ENCODE measurements around the gene LRP8.

LRP8 gene

GRCh38 chr1:53325326-53326087 is 2.4 kb downstream of the LRP8 start:
- TF ChIP-seq CTCF (IDR thresholded peaks at IDR 0.05; ENCODE audit: low read depth, low read length) = no peak
- Histone ChIP-seq H3K27ac (peak overlapping the region; percentile 95), H3K27me3 (ENCODE audit: insufficient read depth, low read depth, severe bottlenecking) (no peaks in the 10 kb centered on the region), H3K4me3 (ENCODE audit: low read depth, low read length) (peak overlapping the region; percentile 85), H3K9me3 (ENCODE audit: severe bottlenecking) (no peaks in the 10 kb centered on the region), H3K36me3 (peaks cover 64% of the 10 kb centered on the region)
- no peak for DNase-seq

- H3K27ac ChIP-seq = peak overlapping the region; percentile 83
- TF ChIP-seq CTCF (IDR thresholded peaks at IDR 0.05; ENCODE audit: low read depth, low read length) = no peak
- no peaks in the 10 kb centered on the region for H3K9me3 ChIP-seq (ENCODE audit: severe bottlenecking)
- DNase-seq = no peak
- no peak overlapping the region for H3K4me3 ChIP-seq (ENCODE audit: low read depth, low read length)
- peaks cover 71% of the 10 kb centered on the region for H3K36me3 ChIP-seq
- H3K27me3 ChIP-seq (ENCODE audit: insufficient read depth, low read depth, severe bottlenecking) = no peaks in the 10 kb centered on the region
These were observed 3.1 kb downstream of the LRP8 start for GRCh38 chr1:53324728-53325297.

- H3K4me3 ChIP-seq (ENCODE audit: low read depth, low read length) = no peak overlapping the region
- DNase-seq = no peak
- H3K36me3 ChIP-seq = peaks cover 74% of the 10 kb centered on the region
- TF ChIP-seq CTCF (IDR thresholded peaks at IDR 0.05; ENCODE audit: low read depth, low read length) = no peak
- H3K27me3 ChIP-seq (ENCODE audit: insufficient read depth, low read depth, severe bottlenecking) = no peaks in the 10 kb centered on the region
- H3K27ac ChIP-seq = peak overlapping the region; percentile 83
- H3K9me3 ChIP-seq (ENCODE audit: severe bottlenecking) = no peaks in the 10 kb centered on the region
These were observed 3.5 kb downstream of the LRP8 start for GRCh38 chr1:53324321-53324720.

GRCh38 chr1:53323316-53323715 is 4.6 kb downstream of the LRP8 start:
- Histone ChIP-seq H3K4me3 (ENCODE audit: low read depth, low read length) (no peak overlapping the region), H3K27me3 (ENCODE audit: insufficient read depth, low read depth, severe bottlenecking) (no peaks in the 10 kb centered on the region), H3K9me3 (ENCODE audit: severe bottlenecking) (no peaks in the 10 kb centered on the region), H3K27ac (peak overlapping the region; percentile 83), H3K36me3 (peaks cover 84% of the 10 kb centered on the region)
- no peak for DNase-seq
- no peak for TF ChIP-seq CTCF (IDR thresholded peaks at IDR 0.05; ENCODE audit: low read depth, low read length)

- Histone ChIP-seq H3K9me3 (ENCODE audit: severe bottlenecking) (no peaks in the 10 kb centered on the region), H3K27ac (peak overlapping the region; percentile 83), H3K4me3 (ENCODE audit: low read depth, low read length) (no peak overlapping the region), H3K27me3 (ENCODE audit: insufficient read depth, low read depth, severe bottlenecking) (no peaks in the 10 kb centered on the region), H3K36me3 (peaks cover 90% of the 10 kb centered on the region)
- no peak for TF ChIP-seq CTCF (IDR thresholded peaks at IDR 0.05; ENCODE audit: low read depth, low read length)
- DNase-seq = peak; percentile 85
These were observed 5.9 kb downstream of the LRP8 start for GRCh38 chr1:53321776-53322602.

Data from WERI-Rb-1 (cell line).